Breast epithelium (tissue), 4 donors: ENCODE data around the gene GAS7. TPM values are rescaled to one million over a fixed set of nuclear protein-coding genes. Genes with fewer than 3 reads are reported as not detected.

Source experiments
- DNase-seq, 2 donors: peaks; one replicate each; pipeline ENCODE4 v3.0.0-alpha.2; 2019; ENCODE audit warnings: low spot score in 2 of 2
- H3K27ac ChIP-seq, 2 donors: fragments of 200-600 bp; sonication (generic) in 1 of 2; one replicate each; pipeline ENCODE4 v1.5.1; 2016 to 2019; ENCODE audit warnings: mild to moderate bottlenecking in 1 of 2
- H3K27me3 ChIP-seq, 2 donors: fragments of 200-600 bp; sonication (generic) in 1 of 2; one replicate each; pipeline versions ENCODE4 v1.5.1 to v1.6.0; 2017 to 2019; ENCODE audit warnings: control low read depth in 1 of 2, mild to moderate bottlenecking in 1 of 2
- H3K36me3 ChIP-seq: fragments of 200-600 bp; one replicate; pipeline ENCODE4 v1.5.1; 2019
- H3K4me1 ChIP-seq, 2 donors: fragments of 200-600 bp; sonication (generic); one replicate each; pipeline ENCODE4 v1.5.1; 2016 to 2019; ENCODE audit warnings: control low read depth in 1 of 2
- H3K4me3 ChIP-seq, 3 donors: fragments of 200-600 bp; sonication (generic); 1 replicate in 2 of 3; 2 replicates in 1 of 3; pipeline ENCODE4 v1.5.1; 2016 to 2019; ENCODE audit warnings: mild to moderate bottlenecking in 3 of 3, moderate library complexity in 2 of 3
- H3K9me3 ChIP-seq, 2 donors: fragments of 200-600 bp; sonication (generic) in 1 of 2; one replicate each; pipeline ENCODE4 v1.5.1; 2016 to 2019; ENCODE audit warnings: control low read depth in 1 of 2
- CTCF ChIP-seq, 3 donors: fragments of 450-650 bp; IDR thresholded peaks; one replicate each; pipeline ENCODE4 v1.5.1; 2016 to 2017; ENCODE audit warnings: antibody characterized with exemption in 3 of 3, mild to moderate bottlenecking in 3 of 3, moderate library complexity in 3 of 3
- POLR2A ChIP-seq: fragments of 450-650 bp; IDR thresholded peaks from one replicate; pipeline ENCODE4 v1.6.1; 2016; ENCODE audit warnings: antibody characterized with exemption, mild to moderate bottlenecking, moderate library complexity
- POLR2AphosphoS5 ChIP-seq, 3 donors: sonication (generic); formaldehyde crosslinking; IDR thresholded peaks; one replicate each; pipeline ENCODE4 v1.6.1; 2017; ENCODE audit warnings: antibody characterized with exemption in 3 of 3
- intact Hi-C: fragments of 100-400 bp; cut with DNase I; formaldehyde crosslinking; loops from one replicate; pipeline ENCODE4 v1.15.1; 2023; ENCODE audit warnings: low total_unique reads
- total RNA-seq, 3 donors: library from RNA; depleted of rRNA; stranded (reverse); fragments of >200 nt; gene quantifications; one replicate each; pipeline ENCODE4 v1.1.0, GENCODE V29; 2016

The GAS7 gene
- total RNA-seq, 3 donors from 2014 or later = 21.8 to 62.2 (median 33.4) TPM

GRCh38 chr17:10155371-10156076 is 42.9 kb downstream of the GAS7 start:
- Histone ChIP-seq H3K27me3 (no peaks in the 10 kb centered on the region), H3K9me3 (no peaks in the 10 kb centered on the region), H3K27ac (peak overlapping the region; percentile 23 to 56), H3K4me1 (no peaks in the 10 kb centered on the region), H3K4me3 (no peak overlapping the region), H3K36me3 (no peaks in the 10 kb centered on the region)
- no peak for TF ChIP-seq CTCF (IDR thresholded peaks at IDR 0.05)
- intact Hi-C loops = no loop called here
- no peak for DNase-seq

- H3K4me1 ChIP-seq = no peaks in the 10 kb centered on the region
- no peak for DNase-seq
- H3K36me3 ChIP-seq = no peaks in the 10 kb centered on the region
- no peaks in the 10 kb centered on the region for H3K9me3 ChIP-seq
- peak overlapping the region in 1 of 2 donors; percentile 32 for H3K27ac ChIP-seq
- intact Hi-C loops = no loop called here
- no peak overlapping the region for H3K4me3 ChIP-seq
- H3K27me3 ChIP-seq = no peaks in the 10 kb centered on the region
- no peak for TF ChIP-seq POLR2AphosphoS5 (IDR thresholded peaks at IDR 0.05)
- no peak for TF ChIP-seq POLR2A
- TF ChIP-seq CTCF (IDR thresholded peaks at IDR 0.05) = no peak
These were observed 46.5 kb downstream of the GAS7 start for GRCh38 chr17:10151667-10152496.

- Histone ChIP-seq H3K36me3 (no peaks in the 10 kb centered on the region), H3K27ac (no peak overlapping the region), H3K27me3 (no peaks in the 10 kb centered on the region), H3K4me1 (no peaks in the 10 kb centered on the region), H3K4me3 (no peak overlapping the region), H3K9me3 (no peaks in the 10 kb centered on the region)
- no peak for DNase-seq
- TF ChIP-seq POLR2AphosphoS5 (IDR thresholded peaks at IDR 0.05) (no peak), CTCF (IDR thresholded peaks at IDR 0.05) (no peak), POLR2A (no peak)
- intact Hi-C loops = no loop called here
These were observed 48.6 kb downstream of the GAS7 start for GRCh38 chr17:10149573-10150399.

- no peak for DNase-seq
- H3K36me3 ChIP-seq = no peaks in the 10 kb centered on the region
- no peaks in the 10 kb centered on the region for H3K27me3 ChIP-seq
- TF ChIP-seq CTCF (IDR thresholded peaks at IDR 0.05) (no peak), POLR2A (no peak), POLR2AphosphoS5 (IDR thresholded peaks at IDR 0.05) (no peak)
- intact Hi-C loops = no loop called here
- no peaks in the 10 kb centered on the region for H3K4me1 ChIP-seq
- no peak overlapping the region for H3K27ac ChIP-seq
- H3K9me3 ChIP-seq = no peaks in the 10 kb centered on the region
- no peak overlapping the region for H3K4me3 ChIP-seq
These were observed 50.5 kb downstream of the GAS7 start for GRCh38 chr17:10147761-10148415.
